Vagina (tissue), 2 donors: ENCODE results near the gene PCSK6.

Source experiments
- CTCF ChIP-seq, 3 experiments: fragments of 450-650 bp in 2 of 3; fragments of 200-600 bp in 1 of 3; sonication (generic) in 1 of 3; IDR thresholded peaks; one replicate each; pipeline ENCODE4 v1.5.1; 2017 to 2019; ENCODE audit warnings: antibody characterized with exemption in 3 of 3, mild to moderate bottlenecking in 2 of 3, moderate library complexity in 2 of 3
- POLR2AphosphoS5 ChIP-seq, 2 donors: sonication (generic); formaldehyde crosslinking; IDR thresholded peaks; one replicate each; pipeline ENCODE4 v1.9.0; 2017; ENCODE audit warnings: antibody characterized with exemption in 2 of 2, mild to moderate bottlenecking in 2 of 2, low read depth in 1 of 2; ENCODE audit not compliant: insufficient read depth in 1 of 2

GRCh38 chr15:101526442-101526841, 36.9 kb upstream of the PCSK6 start:
- TF ChIP-seq POLR2AphosphoS5 (IDR thresholded peaks at IDR 0.05; ENCODE audit: insufficient read depth in 1 of 2, low read depth in 1 of 2) (no peak), CTCF (IDR thresholded peaks at IDR 0.05) (no peak)
